Measurements from ENCODE around the gene ARHGEF9.

Gene ARHGEF9

DNA sequence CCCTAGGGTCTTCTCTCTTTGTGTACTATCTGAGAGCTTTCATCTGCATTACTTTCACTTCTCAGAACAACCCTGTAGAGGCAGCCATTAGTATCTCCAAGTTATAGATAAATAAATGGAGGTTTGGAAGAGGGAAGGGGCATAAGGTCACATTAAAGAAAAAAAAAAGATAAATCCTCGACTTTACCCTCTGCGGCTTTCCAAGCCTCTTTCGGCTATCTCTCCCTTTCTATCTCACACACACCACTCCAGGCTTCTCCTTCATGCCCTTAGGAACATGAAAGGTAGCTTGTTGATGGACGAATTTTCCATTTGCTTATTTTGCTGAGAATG, 660 bp upstream of the ARHGEF9 start:
- TF ChIP-seq CTCF (IDR thresholded peaks at IDR 0.05; ENCODE audit: insufficient read depth, low read length, missing control alignments) = no peak
- CTCF ChIA-PET = no interaction called here
- DNase-seq (ENCODE audit: low read depth, low spot score) = no peak
- POLR2A ChIA-PET = no interaction called here
- H3K4me3 ChIP-seq (ENCODE audit: low read depth, low read length) = no peak overlapping the region

DNA sequence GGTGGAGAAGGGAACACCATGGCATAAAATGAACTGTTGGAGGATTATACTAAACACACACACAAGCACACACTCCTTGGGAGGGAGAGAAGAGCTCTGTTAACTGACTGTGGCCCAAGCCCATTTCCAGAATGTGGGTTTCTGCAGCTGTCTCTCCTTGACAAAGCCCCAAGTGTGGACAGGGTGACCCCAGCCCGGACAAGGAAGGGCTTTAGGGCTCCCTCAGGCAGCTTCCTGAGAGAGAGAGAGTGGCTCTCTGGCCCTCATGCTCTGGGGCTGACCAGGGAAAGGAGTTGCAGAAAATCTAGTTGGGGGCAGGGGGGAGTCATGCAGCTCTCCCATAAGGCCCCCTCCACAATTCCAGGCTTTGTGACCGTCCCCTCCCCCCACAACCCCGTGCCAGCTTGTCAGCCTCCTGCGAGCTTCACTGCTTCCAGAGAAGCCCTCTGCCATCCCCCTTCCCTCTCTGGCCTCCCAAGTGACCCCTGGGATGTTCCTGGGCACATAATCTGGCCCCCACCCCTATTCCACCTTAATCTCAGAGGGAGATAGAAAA, 590 bp downstream of the ARHGEF9 start:
- CTCF ChIA-PET = no interaction called here
- no peak overlapping the region; the same call in 1 of the 2 replicates for H3K4me3 ChIP-seq (ENCODE audit: low read depth, low read length)
- TF ChIP-seq CTCF (IDR thresholded peaks at IDR 0.05; ENCODE audit: insufficient read depth, low read length, missing control alignments) = no peak
- POLR2A ChIA-PET = no interaction called here
- no peak for DNase-seq (ENCODE audit: low read depth, low spot score)

DNA sequence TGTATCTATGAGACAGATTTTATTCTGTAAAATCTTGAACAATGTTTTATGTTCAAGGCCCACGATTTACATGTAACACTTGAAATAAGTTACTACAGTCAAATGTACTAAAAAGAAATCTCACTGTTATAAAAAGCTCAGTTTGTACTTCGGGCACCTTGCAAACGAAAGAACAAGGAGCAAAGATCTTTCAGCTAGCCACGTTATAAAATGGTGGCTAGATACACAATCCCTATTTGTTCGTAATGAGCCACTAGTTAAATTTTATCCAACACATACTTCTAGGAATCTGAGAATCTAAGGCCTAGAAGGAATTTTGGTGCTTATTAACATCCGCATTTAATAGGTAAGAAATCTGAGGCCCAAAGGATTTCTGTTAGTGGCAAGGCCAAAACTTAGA, 2.5 kb downstream of the ARHGEF9 start:
- TF ChIP-seq CTCF (IDR thresholded peaks at IDR 0.05; ENCODE audit: insufficient read depth, low read length, missing control alignments) = no peak
- CTCF ChIA-PET = no interaction called here

DNA sequence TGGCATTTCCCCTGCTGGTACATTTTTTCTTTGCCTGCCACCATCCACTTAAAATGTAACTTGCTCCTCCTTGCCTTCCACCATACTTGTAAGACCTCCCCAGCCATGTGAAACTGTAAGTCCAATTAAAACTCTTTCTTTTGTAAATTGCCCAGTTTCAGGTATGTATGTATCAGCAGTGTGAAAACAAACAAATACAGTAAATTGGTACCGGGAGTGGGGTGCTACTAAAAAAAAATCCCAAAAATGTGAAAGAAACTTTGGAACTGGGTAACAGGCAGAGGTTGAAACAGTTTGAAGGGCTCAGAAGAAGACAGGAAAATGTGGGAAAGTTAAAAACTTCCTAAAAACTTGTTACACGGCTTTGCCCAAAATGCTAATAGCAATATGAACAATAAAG, 16.3 kb downstream of the ARHGEF9 start:
- POLR2A ChIA-PET = no interaction called here
- DNase-seq (ENCODE audit: low read depth, low spot score) = no peak
- TF ChIP-seq CTCF (IDR thresholded peaks at IDR 0.05; ENCODE audit: insufficient read depth, low read length, missing control alignments) = no peak
- no peak overlapping the region for H3K4me3 ChIP-seq (ENCODE audit: low read depth, low read length)
- CTCF ChIA-PET = no interaction called here

More for the DNA sequence above, 2.5 kb downstream of the ARHGEF9 start:
- no peak overlapping the region for H3K4me3 ChIP-seq (ENCODE audit: low read depth, low read length)
- POLR2A ChIA-PET = no interaction called here
- DNase-seq (ENCODE audit: low read depth, low spot score) = no peak

GRCh38 chrX:63765712-63766111, 19.3 kb downstream of the ARHGEF9 start:
- no peak overlapping the region for H3K4me3 ChIP-seq (ENCODE audit: low read depth, low read length)
- no peak for DNase-seq (ENCODE audit: low read depth, low spot score)
- ChIA-PET POLR2A (no interaction called here), CTCF (no interaction called here)
- TF ChIP-seq CTCF (IDR thresholded peaks at IDR 0.05; ENCODE audit: insufficient read depth, low read length, missing control alignments) = no peak

DNA sequence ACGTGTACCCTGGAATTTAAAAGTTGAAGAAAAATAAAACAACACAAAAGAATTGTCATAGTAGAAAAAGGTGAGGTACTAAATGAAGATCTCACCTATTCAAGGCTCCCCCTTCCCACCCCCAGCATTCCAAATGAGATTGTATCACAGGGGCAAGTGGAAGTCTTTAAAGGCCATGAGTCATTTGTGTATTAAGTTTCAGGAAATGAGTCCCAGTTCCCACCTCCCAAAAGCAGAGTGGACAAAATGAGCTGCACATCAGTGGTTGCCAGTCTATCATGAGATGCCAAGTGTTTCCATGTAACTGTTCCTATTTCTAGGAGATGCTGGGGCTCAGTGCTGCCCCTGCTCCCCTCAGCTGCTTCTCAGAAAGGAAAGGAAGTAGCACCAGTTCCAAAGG, 20.1 kb downstream of the ARHGEF9 start:
- TF ChIP-seq CTCF (IDR thresholded peaks at IDR 0.05; ENCODE audit: insufficient read depth, low read length, missing control alignments) = no peak
- no peak overlapping the region for H3K4me3 ChIP-seq (ENCODE audit: low read depth, low read length)
- DNase-seq (ENCODE audit: low read depth, low spot score) = no peak
- POLR2A ChIA-PET = no interaction called here
- CTCF ChIA-PET = no interaction called here
